Breast epithelium (tissue), 3 donors: ENCODE data around the gene CCDC47.

Experiments used
- POLR2AphosphoS5 ChIP-seq, 3 donors: sonication (generic); formaldehyde crosslinking; IDR thresholded peaks; one replicate each; pipeline ENCODE4 v1.6.1; 2017; ENCODE audit warnings: antibody characterized with exemption in 3 of 3
- TF ChIP-seq, protein P1 (sequence below), 3 donors: fragments of 450-650 bp; IDR thresholded peaks; one replicate each; pipeline ENCODE4 v1.5.1; 2016 to 2017; ENCODE audit warnings: antibody characterized with exemption in 3 of 3, mild to moderate bottlenecking in 3 of 3, moderate library complexity in 3 of 3

DNA sequence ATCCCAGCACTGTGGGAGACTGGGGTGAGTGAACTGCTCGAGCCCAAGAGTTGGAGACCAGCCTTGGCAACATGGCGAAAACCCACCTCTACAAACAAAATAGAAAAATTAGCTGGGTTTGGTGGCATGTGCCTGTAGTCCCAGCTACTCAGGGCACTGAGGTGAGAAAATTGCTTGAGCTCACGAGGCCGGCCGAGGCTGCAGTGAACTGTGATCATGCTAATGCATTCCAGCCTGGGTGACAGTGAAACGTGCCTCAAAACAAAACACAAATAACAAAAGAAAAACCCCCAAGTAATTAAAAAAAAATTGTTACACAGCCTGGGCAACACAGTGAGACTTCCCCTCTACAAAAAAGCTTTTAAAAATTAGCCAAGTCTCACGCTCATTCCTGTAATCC lies 5.0 kb downstream of the CCDC47 start:
- TF ChIP-seq, protein P1, sequence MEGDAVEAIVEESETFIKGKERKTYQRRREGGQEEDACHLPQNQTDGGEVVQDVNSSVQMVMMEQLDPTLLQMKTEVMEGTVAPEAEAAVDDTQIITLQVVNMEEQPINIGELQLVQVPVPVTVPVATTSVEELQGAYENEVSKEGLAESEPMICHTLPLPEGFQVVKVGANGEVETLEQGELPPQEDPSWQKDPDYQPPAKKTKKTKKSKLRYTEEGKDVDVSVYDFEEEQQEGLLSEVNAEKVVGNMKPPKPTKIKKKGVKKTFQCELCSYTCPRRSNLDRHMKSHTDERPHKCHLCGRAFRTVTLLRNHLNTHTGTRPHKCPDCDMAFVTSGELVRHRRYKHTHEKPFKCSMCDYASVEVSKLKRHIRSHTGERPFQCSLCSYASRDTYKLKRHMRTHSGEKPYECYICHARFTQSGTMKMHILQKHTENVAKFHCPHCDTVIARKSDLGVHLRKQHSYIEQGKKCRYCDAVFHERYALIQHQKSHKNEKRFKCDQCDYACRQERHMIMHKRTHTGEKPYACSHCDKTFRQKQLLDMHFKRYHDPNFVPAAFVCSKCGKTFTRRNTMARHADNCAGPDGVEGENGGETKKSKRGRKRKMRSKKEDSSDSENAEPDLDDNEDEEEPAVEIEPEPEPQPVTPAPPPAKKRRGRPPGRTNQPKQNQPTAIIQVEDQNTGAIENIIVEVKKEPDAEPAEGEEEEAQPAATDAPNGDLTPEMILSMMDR (IDR thresholded peaks at IDR 0.05), result no peak
- no peak for TF ChIP-seq POLR2AphosphoS5 (IDR thresholded peaks at IDR 0.05)
